Uterus (tissue), 2 donors: ENCODE results near the gene PCSK7.
A peak's percentile ranks its signal among the peaks of the same experiment; 100 is the strongest.

Experiments
- CTCF ChIP-seq, 4 experiments: fragments of 200-600 bp in 2 of 4; fragments of 450-650 bp in 2 of 4; sonication (generic) in 2 of 4; IDR thresholded peaks; one replicate each; pipeline ENCODE4 v1.5.1; 2016 to 2019; ENCODE audit warnings: antibody characterized with exemption in 4 of 4, mild to moderate bottlenecking in 2 of 4, moderate library complexity in 1 of 4
- POLR2A ChIP-seq, 2 donors: fragments of 450-650 bp; IDR thresholded peaks; one replicate each; pipeline ENCODE4 v1.6.1; 2016; ENCODE audit warnings: antibody characterized with exemption in 2 of 2, mild to moderate bottlenecking in 1 of 2, moderate library complexity in 1 of 2

GRCh38 chr11:117204283-117205080 lies 27.4 kb downstream of the PCSK7 start:
- TF ChIP-seq CTCF (IDR thresholded peaks at IDR 0.05): no peak
- peak in 1 of 2 donors; percentile 7 for TF ChIP-seq POLR2A (IDR thresholded peaks at IDR 0.05)
